ENCODE results near the gene PLOD2. TPM values are rescaled to one million over a fixed set of nuclear protein-coding genes. Genes with fewer than 3 reads are reported as not detected.

PLOD2 gene
- total RNA-seq, 1 donor from 2014 or later: 29.2 TPM

- Mint-ChIP-seq H3K4me1 (no peaks in the 10 kb centered on the region), H3K27me3 (ENCODE audit: insufficient read depth, low read depth) (no peaks in the 10 kb centered on the region), H3K4me3 (no peak overlapping the region), H3K9me3 (no peaks in the 10 kb centered on the region), H3K36me3 (no peaks in the 10 kb centered on the region), H3K27ac (no peak overlapping the region)
- no peaks in the 10 kb centered on the region for H3K79me2 ChIP-seq (ENCODE audit: low read depth)
- no peak overlapping the region for H3K4me3 ChIP-seq
- no peak overlapping the region for H3K9ac ChIP-seq
- H2AFZ ChIP-seq (replicated peaks): no peak overlapping the region
- no peaks in the 10 kb centered on the region for H3K36me3 ChIP-seq
- no peaks in the 10 kb centered on the region for H4K20me1 ChIP-seq (ENCODE audit: low read depth)
- H3K9me3 ChIP-seq (ENCODE audit: low read depth): no peaks in the 10 kb centered on the region
- no peaks in the 10 kb centered on the region for H3K4me1 ChIP-seq
- H3K27me3 ChIP-seq: no peaks in the 10 kb centered on the region
- TF ChIP-seq CTCF (IDR thresholded peaks at IDR 0.05): peak; percentile 87
- no peak for TF ChIP-seq EZH2 (IDR thresholded peaks at IDR 0.05)
- DNase-seq (ENCODE audit: low spot score): peak; percentile 61
- H3F3A ChIP-seq (ENCODE audit: low read depth): no peaks in the 10 kb centered on the region
- H3K27ac ChIP-seq: no peak overlapping the region
- no peak overlapping the region for H3K4me2 ChIP-seq
These were observed 95.4 kb downstream of the PLOD2 start for GRCh38 chr3:146065573-146066006.

GRCh38 chr3:146058241-146058640, 102.7 kb downstream of the PLOD2 start:
- H3K27ac ChIP-seq: no peak overlapping the region
- Mint-ChIP-seq H3K36me3 (no peaks in the 10 kb centered on the region), H3K27me3 (ENCODE audit: insufficient read depth, low read depth) (no peaks in the 10 kb centered on the region), H3K27ac (no peak overlapping the region), H3K4me3 (no peak overlapping the region), H3K4me1 (no peaks in the 10 kb centered on the region), H3K9me3 (no peaks in the 10 kb centered on the region)
- H3F3A ChIP-seq (ENCODE audit: low read depth): no peaks in the 10 kb centered on the region
- TF ChIP-seq EZH2phosphoT487 (IDR thresholded peaks at IDR 0.05) (no peak), CTCF (IDR thresholded peaks at IDR 0.05) (no peak)
- H3K4me2 ChIP-seq: no peak overlapping the region
- no peak overlapping the region for H2AFZ ChIP-seq (replicated peaks)
- H3K9me3 ChIP-seq (ENCODE audit: low read depth): no peaks in the 10 kb centered on the region
- no peak for DNase-seq (ENCODE audit: low spot score)
- no peaks in the 10 kb centered on the region for H3K36me3 ChIP-seq
- no peaks in the 10 kb centered on the region for H3K27me3 ChIP-seq
- no peaks in the 10 kb centered on the region for H3K4me1 ChIP-seq
- no peak overlapping the region for H3K4me3 ChIP-seq
- no peak overlapping the region for H3K9ac ChIP-seq
- no peaks in the 10 kb centered on the region for H4K20me1 ChIP-seq (ENCODE audit: low read depth)
- H3K79me2 ChIP-seq (ENCODE audit: low read depth): no peaks in the 10 kb centered on the region

GRCh38 chr3:146052791-146053310, 108.1 kb downstream of the PLOD2 start:
- H3K4me1 Mint-ChIP-seq: no peaks in the 10 kb centered on the region
- no peaks in the 10 kb centered on the region for H3K79me2 ChIP-seq (ENCODE audit: low read depth)
- no peaks in the 10 kb centered on the region for H3F3A ChIP-seq (ENCODE audit: low read depth)
- H3K9me3 ChIP-seq (ENCODE audit: low read depth): no peaks in the 10 kb centered on the region
- no peak overlapping the region for H3K4me3 Mint-ChIP-seq
- no peaks in the 10 kb centered on the region for H3K4me1 ChIP-seq
- H2AFZ ChIP-seq (replicated peaks): no peak overlapping the region
- H3K27ac Mint-ChIP-seq: no peak overlapping the region
- H3K36me3 ChIP-seq: no peaks in the 10 kb centered on the region
- no peak for DNase-seq (ENCODE audit: low spot score)
- no peak overlapping the region for H3K9ac ChIP-seq
- H3K36me3 Mint-ChIP-seq: no peaks in the 10 kb centered on the region
- no peaks in the 10 kb centered on the region for H3K27me3 Mint-ChIP-seq (ENCODE audit: insufficient read depth, low read depth)
- no peak overlapping the region for H3K27ac ChIP-seq
- H3K4me2 ChIP-seq: no peak overlapping the region
- no peak overlapping the region for H3K4me3 ChIP-seq
- TF ChIP-seq EZH2phosphoT487 (IDR thresholded peaks at IDR 0.05) (no peak), EZH2 (IDR thresholded peaks at IDR 0.05) (no peak), CTCF (IDR thresholded peaks at IDR 0.05) (no peak)
- H3K27me3 ChIP-seq: no peaks in the 10 kb centered on the region
- H4K20me1 ChIP-seq (ENCODE audit: low read depth): no peaks in the 10 kb centered on the region
- H3K9me3 Mint-ChIP-seq: no peaks in the 10 kb centered on the region
